Measurements from ENCODE around the gene ARHGEF40.

Gene ARHGEF40

DNA sequence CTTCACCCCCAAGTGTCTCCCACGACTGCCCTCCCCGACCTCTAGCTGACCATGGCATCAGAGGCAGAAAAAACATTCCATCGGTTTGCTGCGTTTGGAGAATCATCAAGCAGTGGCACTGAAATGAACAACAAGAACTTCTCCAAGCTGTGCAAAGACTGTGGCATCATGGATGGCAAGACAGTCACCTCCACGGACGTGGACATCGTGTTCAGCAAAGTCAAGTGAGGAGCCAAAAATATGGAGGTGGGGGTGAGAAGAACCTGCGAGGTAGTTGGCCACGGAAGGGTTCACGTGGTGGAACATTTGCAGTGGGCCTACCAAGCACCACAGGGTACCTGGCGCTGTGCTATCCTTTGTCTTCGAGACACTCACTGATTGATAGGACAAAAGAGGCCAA, 39.6 kb upstream of the ARHGEF40 start:
- no peaks in the 10 kb centered on the region for H3K9me3 ChIP-seq
- TF ChIP-seq, protein P1, sequence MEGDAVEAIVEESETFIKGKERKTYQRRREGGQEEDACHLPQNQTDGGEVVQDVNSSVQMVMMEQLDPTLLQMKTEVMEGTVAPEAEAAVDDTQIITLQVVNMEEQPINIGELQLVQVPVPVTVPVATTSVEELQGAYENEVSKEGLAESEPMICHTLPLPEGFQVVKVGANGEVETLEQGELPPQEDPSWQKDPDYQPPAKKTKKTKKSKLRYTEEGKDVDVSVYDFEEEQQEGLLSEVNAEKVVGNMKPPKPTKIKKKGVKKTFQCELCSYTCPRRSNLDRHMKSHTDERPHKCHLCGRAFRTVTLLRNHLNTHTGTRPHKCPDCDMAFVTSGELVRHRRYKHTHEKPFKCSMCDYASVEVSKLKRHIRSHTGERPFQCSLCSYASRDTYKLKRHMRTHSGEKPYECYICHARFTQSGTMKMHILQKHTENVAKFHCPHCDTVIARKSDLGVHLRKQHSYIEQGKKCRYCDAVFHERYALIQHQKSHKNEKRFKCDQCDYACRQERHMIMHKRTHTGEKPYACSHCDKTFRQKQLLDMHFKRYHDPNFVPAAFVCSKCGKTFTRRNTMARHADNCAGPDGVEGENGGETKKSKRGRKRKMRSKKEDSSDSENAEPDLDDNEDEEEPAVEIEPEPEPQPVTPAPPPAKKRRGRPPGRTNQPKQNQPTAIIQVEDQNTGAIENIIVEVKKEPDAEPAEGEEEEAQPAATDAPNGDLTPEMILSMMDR (IDR thresholded peaks at IDR 0.05; ENCODE audit: low read depth, low read length), result no peak
- H3K4me3 ChIP-seq (ENCODE audit: low read depth, low read length), result no peak overlapping the region
- no peaks in the 10 kb centered on the region for H3K36me3 ChIP-seq
- no peaks in the 10 kb centered on the region for H3K4me1 ChIP-seq
- no peaks in the 10 kb centered on the region for H3K27me3 ChIP-seq
- DNase-seq, result no peak

DNA sequence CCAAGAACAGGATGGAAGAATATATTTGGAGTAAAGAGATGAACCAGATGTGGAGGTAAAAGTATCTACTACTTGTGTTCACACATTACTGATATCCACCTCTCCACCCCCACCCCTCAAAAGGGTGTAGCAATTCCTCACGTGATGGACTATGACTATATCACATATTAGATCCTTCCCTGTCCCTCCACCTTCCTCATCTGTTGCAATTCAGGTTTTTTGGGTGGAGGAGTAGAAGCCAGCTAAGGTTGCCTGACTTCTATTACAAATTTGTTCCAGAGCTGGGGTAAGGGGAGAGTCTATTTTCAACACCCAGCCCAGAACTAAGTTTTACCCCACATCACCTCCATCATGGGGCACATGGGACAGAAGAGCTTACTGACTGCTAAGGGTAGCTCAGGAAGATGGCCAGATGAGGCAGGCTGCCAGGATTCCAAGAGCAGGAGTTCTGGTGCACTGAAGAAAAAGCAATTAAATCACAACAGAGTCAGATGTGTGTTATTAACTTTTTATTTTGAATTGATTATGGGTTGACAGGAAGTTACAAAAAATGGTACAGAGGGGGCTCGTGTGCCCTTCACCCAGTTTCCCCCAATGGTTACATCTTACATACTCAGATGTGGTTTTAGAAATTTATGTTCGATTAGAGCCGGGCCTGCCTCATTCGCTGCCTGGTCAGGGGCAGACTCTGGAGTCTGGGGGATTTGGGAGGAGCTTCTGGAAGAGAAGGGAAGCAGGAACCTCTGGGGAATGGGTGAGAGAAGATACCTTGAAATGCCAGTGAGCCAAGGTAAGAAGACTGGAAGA, 37.6 kb upstream of the ARHGEF40 start:
- TF ChIP-seq, protein P1 (IDR thresholded peaks at IDR 0.05; ENCODE audit: low read depth, low read length), result no peak
- Histone ChIP-seq H3K36me3 (no peaks in the 10 kb centered on the region), H3K9me3 (no peaks in the 10 kb centered on the region), H3K27me3 (no peaks in the 10 kb centered on the region), H3K4me3 (ENCODE audit: low read depth, low read length) (no peak overlapping the region), H3K4me1 (no peaks in the 10 kb centered on the region)
- DNase-seq, result no peak

DNA sequence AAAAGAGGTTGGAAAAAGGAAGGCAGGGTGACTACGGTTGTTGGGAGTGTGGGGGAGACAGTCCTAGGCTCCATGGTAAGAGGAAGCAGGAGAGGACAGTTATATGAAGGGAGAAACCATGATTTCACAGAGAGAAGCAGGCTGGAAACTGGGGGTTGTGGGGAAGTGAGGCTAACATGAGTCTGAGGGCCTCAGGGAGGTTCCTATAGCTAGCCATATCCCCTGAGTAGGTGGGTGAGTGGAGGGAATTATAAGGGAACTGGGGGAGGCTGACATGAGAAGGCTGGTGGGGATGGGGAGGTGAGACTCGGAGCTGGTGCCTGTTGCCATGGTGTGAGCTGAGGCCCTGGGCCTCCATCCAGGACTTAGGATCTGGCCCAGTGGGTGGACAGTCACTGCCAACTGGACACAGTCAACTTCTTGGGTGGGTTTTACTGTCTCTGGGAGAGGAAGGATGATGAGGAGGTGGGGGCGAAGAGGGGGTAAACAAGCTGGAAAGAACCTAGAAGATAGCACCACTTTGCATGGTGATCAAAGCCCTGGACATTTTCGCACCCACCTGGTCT, 36.9 kb upstream of the ARHGEF40 start:
- H3K36me3 ChIP-seq, result no peaks in the 10 kb centered on the region
- no peaks in the 10 kb centered on the region for H3K27me3 ChIP-seq
- TF ChIP-seq, protein P1 (IDR thresholded peaks at IDR 0.05; ENCODE audit: low read depth, low read length), result no peak
- no peak overlapping the region for H3K4me3 ChIP-seq (ENCODE audit: low read depth, low read length)
- H3K9me3 ChIP-seq, result no peaks in the 10 kb centered on the region
- DNase-seq, result no peak
- H3K4me1 ChIP-seq, result no peaks in the 10 kb centered on the region

DNA sequence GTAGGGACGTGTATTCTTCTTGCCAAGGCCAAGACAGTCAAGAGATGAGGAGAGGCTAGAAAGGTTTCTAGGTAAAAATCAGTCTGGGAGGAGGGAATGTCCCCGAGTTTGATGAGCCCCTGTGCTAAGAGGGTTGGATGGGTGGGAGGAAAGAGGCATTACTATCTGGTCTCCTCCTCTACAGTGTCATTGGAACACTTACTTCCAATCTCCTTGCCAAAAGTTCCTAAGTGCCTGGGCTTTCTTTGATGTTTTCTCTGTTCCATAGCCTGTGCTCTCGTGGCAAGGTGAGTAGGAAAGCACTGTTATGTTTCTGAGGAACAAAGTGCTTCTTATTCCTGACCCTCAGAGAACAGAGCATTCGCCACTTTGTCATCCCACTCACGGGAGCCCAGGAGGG, 35.4 kb upstream of the ARHGEF40 start, which contains the start of gene RNASE13:
Gene RNASE13, minus strand, starts transcription at position 101 of the 400 bp plus-strand sequence. CDS start 519 bp downstream, outside the sequence.
- H3K4me3 ChIP-seq (ENCODE audit: low read depth, low read length), result no peak within 1 kb of the TSS
- TF ChIP-seq, protein P1 (IDR thresholded peaks at IDR 0.05; ENCODE audit: low read depth, low read length), result no peak
- no peaks in the 10 kb centered on the region for H3K9me3 ChIP-seq
- H3K4me1 ChIP-seq, result no peaks in the 10 kb centered on the region; the same call in 1 of the 2 replicates
- H3K27me3 ChIP-seq, result no peaks in the 10 kb centered on the region
- DNase-seq, result no peak
- H3K36me3 ChIP-seq, result no peaks in the 10 kb centered on the region

DNA sequence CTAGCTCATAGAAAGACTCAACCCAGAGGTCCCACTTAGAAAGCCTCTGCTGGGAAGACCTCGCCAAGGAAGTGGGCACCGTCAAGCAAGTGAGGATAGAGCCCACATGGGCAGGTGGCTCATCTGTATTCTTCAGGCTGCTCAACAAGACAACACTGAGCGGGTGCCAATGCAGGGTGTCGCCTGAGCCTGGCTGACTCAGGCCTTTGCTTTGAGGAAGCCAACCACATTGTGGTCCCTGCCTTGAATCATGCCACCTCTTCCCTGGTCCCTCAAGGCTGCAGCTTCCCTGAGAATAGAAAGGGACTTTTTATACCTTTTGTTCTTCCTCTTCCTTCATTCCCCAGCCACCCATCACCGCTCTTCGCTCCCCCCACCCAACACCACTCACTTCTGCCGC, 33.4 kb upstream of the ARHGEF40 start:
- Histone ChIP-seq H3K4me3 (ENCODE audit: low read depth, low read length) (no peak overlapping the region), H3K27me3 (no peaks in the 10 kb centered on the region), H3K9me3 (no peaks in the 10 kb centered on the region), H3K36me3 (no peaks in the 10 kb centered on the region), H3K4me1 (peaks cover 6% of the 10 kb centered on the region)
- TF ChIP-seq, protein P1 (IDR thresholded peaks at IDR 0.05; ENCODE audit: low read depth, low read length), result no peak
- DNase-seq, result no peak

DNA sequence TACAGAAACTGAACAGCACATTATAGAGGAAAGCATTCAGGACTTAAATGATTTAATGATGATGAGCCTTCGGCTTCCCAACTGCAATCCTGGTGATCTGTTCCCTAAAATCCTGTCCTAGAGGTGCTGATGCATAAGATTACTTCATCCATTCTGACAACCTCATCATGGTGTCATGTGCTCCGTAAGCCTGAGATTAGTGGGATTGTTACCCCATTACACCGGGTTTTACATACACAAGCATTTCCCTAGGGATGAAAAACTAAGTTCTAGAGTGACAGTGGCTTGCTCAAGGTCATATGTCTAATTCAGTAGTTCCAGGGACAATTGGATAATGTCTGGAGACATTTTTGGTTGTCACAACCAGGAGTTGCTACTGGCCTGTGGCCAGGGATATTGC, 32.9 kb upstream of the ARHGEF40 start:
- TF ChIP-seq, protein P1 (IDR thresholded peaks at IDR 0.05; ENCODE audit: low read depth, low read length), result no peak
- Histone ChIP-seq H3K27me3 (no peaks in the 10 kb centered on the region), H3K36me3 (no peaks in the 10 kb centered on the region), H3K4me1 (peaks cover 10% of the 10 kb centered on the region), H3K9me3 (no peaks in the 10 kb centered on the region), H3K4me3 (ENCODE audit: low read depth, low read length) (no peak overlapping the region)
- no peak for DNase-seq
